GM12872 (cell line): Measurements from ENCODE around the gene EYS.

Experiments
- TF ChIP-seq, protein P1 (sequence below): IDR thresholded peaks from 3 replicates; pipeline ENCODE4 v1.5.1; 2011; ENCODE audit warnings: low read depth, mild to moderate bottlenecking, low read length, moderate library complexity; ENCODE audit not compliant: insufficient read depth

The EYS gene

DNA sequence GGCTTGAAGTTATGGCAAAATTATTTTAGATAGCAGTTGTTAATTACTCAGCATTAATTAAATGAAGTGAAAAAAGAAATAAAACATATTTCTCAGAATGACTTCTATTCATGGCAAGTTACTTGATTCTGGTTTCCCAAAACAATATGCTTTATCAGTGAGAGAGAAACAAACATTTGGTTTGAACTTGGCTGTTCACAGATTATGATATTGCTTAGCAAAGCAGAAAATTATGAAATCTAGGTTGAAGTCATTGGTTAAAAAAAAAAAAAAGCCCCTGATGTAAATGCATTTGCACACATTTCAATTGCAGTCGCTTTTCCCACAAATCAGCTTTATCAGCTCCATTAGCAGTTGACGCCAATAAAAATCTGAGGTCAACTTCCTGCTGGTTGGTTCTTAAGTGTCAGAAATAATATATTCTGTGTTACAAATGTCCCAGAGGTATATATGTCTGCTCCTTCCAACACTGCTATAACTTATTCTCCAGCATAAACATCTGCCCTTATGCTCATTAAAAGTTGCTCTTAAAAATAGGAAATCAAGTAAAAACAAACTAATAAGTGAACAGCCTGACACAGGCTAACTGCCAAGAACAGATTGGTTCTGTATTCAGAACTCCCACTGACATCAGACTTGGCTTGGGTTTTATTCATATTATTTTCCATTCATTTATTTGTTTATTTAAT, 1796.0 kb downstream of the EYS start:
- TF ChIP-seq, protein P1, sequence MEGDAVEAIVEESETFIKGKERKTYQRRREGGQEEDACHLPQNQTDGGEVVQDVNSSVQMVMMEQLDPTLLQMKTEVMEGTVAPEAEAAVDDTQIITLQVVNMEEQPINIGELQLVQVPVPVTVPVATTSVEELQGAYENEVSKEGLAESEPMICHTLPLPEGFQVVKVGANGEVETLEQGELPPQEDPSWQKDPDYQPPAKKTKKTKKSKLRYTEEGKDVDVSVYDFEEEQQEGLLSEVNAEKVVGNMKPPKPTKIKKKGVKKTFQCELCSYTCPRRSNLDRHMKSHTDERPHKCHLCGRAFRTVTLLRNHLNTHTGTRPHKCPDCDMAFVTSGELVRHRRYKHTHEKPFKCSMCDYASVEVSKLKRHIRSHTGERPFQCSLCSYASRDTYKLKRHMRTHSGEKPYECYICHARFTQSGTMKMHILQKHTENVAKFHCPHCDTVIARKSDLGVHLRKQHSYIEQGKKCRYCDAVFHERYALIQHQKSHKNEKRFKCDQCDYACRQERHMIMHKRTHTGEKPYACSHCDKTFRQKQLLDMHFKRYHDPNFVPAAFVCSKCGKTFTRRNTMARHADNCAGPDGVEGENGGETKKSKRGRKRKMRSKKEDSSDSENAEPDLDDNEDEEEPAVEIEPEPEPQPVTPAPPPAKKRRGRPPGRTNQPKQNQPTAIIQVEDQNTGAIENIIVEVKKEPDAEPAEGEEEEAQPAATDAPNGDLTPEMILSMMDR: no peak

DNA sequence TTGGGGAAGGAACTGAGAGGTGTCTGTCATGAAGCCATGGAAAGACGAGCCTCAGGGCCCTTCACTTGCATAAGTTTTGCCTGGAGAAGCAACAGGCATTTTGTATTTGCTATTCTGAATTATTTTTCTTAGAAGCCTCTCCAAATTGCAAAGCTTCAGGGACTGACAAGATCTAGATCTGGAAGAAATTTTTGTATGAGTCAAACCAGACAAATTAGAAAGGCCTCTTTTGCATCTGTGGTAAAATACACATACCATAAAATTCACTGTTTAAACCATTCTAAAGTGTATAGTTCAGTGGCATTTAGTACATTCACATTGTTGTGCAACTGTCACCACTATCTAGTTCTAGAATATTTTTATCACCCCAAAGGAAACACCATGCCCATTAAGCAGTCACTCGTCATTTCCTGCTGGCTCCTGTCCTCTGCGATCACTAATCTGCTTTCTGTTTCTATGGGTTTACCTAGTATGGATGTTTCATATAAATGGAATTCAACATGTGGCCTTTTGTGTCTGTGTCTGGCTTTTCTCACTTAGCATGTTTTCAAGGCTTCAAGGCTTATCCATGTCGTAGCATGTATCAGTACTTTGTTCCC, 1802.3 kb downstream of the EYS start:
- TF ChIP-seq, protein P1: no peak

DNA sequence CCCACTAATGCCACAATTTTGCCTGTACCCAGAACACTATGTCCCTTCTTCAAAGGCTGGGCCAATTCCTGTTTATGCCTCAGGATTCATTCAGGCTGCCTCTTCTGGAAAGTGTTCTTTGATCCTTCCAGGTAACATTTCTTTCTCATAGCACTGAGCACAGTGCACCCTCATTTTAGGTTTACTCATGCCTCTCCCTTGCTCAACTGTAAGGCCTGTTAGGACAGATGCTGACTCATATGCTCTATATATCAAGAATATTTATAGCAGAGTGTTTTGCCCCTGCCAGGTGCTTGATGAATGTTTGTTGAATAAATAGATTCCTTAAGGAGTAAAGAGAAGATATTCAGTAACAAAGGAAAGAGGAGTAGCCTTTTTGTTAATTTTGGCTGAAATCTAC, 1807.5 kb downstream of the EYS start:
- TF ChIP-seq, protein P1: no peak

DNA sequence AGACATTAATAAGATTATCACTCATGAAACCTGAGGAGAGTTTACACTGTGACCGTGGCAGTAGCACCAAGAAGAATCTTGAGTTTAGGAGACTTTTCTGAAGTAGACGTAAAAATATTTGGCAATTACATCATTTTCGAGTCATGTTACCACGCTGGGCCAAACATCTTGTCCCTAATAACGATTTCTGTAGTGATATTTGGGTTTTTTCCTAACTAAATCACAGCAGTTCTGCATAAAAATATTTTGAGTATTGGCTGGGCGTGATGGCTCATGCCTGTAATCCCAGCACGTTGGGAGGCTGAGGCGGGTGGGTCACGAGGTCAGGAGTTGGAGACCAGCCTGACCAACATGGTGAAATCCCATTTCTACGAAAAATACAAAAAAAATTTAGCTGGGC, 1809.1 kb downstream of the EYS start:
- TF ChIP-seq, protein P1: no peak

DNA sequence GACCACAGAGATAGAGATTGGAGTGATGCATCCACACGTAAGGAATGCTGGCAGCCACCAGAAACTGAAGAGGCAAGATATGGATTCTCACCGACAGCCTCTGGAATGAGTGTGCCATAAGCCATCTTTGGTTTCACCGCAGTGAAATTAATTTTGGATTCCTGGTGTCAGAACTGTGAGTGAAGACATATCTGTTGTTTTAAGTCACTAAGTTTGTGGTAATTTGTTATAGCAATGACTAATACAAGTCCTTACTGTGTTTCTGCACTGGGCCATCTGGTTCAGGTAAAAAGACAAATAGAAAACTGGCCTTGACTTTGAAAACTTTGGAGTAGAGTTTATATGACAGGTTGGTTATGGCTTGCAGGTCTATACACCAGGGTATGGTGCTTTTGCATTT, 1809.6 kb downstream of the EYS start:
- TF ChIP-seq, protein P1: no peak

DNA sequence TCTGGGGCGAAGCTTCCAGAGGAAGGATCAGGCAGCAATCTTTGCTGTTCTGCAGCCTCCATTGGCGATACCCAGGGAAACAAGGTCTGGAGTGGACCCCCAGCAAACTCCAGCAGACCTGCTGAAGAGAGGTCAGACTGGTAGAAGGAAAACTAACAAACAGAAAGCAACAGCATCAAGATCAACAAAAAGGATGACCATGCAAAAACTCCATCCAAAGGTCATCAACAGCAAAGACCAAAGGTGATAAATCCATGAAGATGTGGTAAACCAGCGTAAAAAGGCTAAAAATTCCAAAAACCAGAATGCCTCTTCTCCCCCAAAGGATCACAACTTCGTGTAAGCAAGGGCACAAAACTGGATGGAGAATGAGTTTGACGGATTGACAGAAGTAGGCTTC, 1818.6 kb downstream of the EYS start:
- TF ChIP-seq, protein P1: no peak

DNA sequence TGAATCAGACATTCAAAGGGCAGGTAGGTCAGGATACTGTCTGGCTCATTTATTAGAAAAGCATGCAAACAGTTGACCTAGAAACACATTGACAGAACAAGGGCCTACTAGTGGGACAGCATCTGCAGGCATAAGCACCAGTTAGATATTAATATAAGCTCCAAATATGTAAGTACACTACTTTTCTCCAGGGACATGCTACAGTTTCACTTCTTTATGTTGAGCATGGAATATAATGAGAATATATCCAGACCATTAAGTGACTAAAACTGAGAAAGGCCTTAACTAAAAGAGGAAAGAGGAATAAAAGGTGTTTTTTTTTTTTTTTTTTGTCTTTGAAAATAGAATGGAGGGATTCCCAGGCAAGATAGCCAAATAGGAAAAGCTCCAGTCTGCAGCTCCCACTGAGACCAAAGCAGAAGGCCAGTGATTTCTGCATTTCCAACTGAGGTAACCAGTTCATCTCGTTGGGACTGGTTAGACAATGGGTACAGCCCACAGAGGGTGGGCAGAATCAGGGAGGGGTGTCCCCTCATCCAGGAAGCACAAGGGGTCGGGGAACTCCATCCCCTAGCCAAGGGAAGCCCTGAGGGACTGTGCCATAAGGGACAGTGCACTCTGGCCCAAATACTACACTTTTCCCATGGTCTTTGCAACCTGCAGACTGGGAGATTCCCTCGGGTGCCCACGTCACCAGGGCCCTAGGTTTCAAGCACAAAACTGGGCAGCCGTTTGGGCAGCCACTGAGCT, 1819.8 kb downstream of the EYS start:
- TF ChIP-seq, protein P1: no peak
